ENCODE results near the gene CABCOCO1. TPM values are rescaled to one million over a fixed set of nuclear protein-coding genes. Genes with fewer than 3 reads are reported as not detected.

Gene CABCOCO1
- total and polyA plus RNA-seq, 9 of the 15 experiments (the other 6 are each of a cell fraction or from before 2014, with no cell fraction given) = 0.04 TPM; not detected in 8

- TF ChIP-seq ZNF318 (IDR thresholded peaks at IDR 0.05; ENCODE audit: borderline replicate concordance in 1 of 2, low read depth in 1 of 2) (0 out of 4 replicates have a peak, but pooled peaks of 1 of the 2 experiments have one; percentile 51), KLF16 (IDR thresholded peaks at IDR 0.05) (no peak), ZNF143 (CRISPR knock-in tag; IDR thresholded peaks at IDR 0.05) (no peak), TFE3 (CRISPR knock-in tag; IDR thresholded peaks at IDR 0.05) (no peak), PBX2 (CRISPR knock-in tag; IDR thresholded peaks at IDR 0.05; ENCODE audit: low read depth) (no peak), PBX2 (tag; conservative IDR thresholded peaks at IDR 0.05; ENCODE audit: low read depth) (peak; percentile 62), ZNF184 (CRISPR knock-in tag; IDR thresholded peaks at IDR 0.05) (no peak), JUNB (CRISPR knock-in tag; conservative IDR thresholded peaks at IDR 0.05) (no peak), SMARCE1 (IDR thresholded peaks at IDR 0.05) (no peak), GABPB2 (CRISPR knock-in tag; conservative IDR thresholded peaks at IDR 0.05) (no peak), NR2C2 (CRISPR knock-in tag; IDR thresholded peaks at IDR 0.05) (no peak), NR2C2 (tag; IDR thresholded peaks at IDR 0.05) (0 out of 2 replicates have a peak, but pooled peaks have one; percentile 19), GABPA (tag; conservative IDR thresholded peaks at IDR 0.05; ENCODE audit: low read depth) (no peak; the same call in 1 of the 2 replicates)
These were observed 89.6 kb downstream of the CABCOCO1 start (continued) for GRCh38 chr10:61752111-61753011.

Measured in K562 (cell line).